ENCODE results near the gene MDM4.

The MDM4 gene

DNA sequence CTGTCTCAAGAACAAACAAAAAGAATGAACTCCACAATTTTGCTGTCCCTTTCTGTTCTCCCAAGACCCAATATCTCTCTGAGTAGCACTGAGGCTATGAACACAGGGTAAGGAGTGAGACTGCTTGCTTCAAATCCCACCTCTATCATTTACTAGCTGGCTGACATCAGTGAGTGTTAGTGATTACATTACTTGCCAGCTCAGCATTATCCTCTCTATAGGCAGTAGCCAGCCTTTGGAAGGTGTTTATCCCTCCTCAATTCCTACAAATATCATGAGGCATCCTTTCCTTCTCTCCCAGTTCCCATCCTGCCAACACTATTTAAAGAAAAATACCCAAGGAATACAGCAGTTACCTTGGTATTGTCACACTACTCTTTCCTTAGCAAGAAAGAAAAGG lies 24.6 kb upstream of the MDM4 start:
- no peak for DNase-seq (ENCODE audit: low read depth)

- no peak for DNase-seq (ENCODE audit: low read depth)
These were observed 22.8 kb upstream of the MDM4 start for GRCh38 chr1:204493145-204493983.

DNA sequence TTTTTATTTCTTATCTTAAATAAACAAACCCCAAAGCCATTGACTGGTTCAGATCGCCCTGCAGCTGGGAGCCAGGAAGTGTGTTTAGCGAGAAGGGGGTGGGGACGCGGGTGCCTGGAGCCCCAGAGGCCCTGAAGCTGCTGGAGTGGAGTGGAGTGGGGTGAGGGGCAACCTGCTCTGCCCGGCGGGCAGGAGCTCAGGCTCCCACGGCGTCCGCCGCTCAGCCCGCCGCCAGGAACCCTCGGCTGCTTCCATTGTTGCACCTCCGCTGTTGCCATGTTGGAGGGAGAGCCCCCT lies 22.3 kb upstream of the MDM4 start:
- DNase-seq (ENCODE audit: low read depth) = no peak

GRCh38 chr1:204494281-204495077 lies 21.7 kb upstream of the MDM4 start, which contains the start of gene PIK3C2B:
Gene PIK3C2B, minus strand, starts transcription at chr1:204494805. Its CDS starts 25,003 bp downstream, at chr1:204469802.
- DNase-seq (ENCODE audit: low read depth) = peak; percentile 56

GRCh38 chr1:204495078-204495753 lies 21.0 kb upstream of the MDM4 start:
- DNase-seq (ENCODE audit: low read depth) = no peak

DNA sequence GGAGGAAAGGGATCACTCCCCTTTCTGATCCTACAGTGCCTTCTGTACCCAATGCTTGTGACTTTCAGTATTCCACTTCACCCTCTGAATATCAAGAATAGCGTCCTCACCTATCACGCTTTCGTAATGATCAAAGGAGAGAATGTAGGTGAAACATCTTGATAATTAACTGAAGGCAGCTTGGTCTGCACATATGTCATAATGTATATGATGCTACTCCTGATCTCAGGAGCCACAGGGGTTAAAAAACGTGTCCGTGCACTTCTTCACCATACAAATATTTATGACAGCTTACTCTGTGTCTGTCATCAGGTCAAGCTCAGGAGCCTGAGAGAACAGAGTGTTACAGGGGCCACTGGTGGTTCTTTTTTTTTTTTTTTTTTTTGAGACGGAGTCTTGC lies 20.4 kb upstream of the MDM4 start:
- DNase-seq (ENCODE audit: low read depth) = no peak

- DNase-seq (ENCODE audit: low read depth) = no peak
These were observed 17.2 kb upstream of the MDM4 start for GRCh38 chr1:204498981-204499380.

DNA sequence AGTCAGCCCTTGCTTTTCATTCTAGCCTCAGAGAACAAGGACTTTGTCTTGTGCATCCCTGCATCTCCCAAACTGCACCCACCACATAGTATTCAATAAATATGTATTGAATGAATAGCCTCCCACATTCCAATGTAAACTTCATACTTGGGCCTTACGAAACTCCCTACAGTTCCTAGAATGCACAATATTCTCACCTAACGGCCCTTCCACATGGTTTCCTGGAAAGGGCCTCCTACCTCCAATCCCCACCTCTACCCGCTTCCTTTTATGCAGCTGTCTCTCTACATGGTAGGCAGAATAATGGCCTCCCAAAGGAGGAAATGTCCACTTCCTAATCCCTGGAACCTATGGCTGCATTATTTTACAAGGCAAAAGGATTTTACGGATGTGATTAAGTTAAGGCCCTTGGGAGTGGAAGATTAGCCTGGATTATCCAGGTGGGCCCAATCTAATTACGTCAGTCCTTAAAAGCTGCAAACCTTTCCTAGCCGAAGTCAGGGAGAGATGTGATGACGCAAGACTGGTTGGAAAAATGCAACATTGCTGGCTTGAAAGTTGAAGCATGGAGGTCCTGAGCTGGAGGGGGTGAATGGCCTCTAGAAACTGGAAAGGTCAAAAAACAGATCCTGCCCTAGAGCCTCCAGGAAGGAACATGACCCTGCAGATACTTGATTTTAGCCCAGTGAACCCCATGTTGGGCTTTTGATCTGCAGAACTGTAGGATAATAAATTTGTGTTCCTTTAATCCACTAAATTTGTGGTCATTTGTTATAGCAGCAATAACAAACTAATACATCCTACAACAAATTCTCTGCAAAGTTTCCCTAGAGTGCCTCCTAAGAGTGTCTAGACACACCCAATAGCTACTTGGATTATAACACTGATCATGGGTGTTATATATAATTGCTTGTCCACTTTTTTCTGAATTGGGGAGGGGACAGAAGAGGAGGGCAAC lies 16.4 kb upstream of the MDM4 start:
- DNase-seq (ENCODE audit: low read depth) = no peak

DNA sequence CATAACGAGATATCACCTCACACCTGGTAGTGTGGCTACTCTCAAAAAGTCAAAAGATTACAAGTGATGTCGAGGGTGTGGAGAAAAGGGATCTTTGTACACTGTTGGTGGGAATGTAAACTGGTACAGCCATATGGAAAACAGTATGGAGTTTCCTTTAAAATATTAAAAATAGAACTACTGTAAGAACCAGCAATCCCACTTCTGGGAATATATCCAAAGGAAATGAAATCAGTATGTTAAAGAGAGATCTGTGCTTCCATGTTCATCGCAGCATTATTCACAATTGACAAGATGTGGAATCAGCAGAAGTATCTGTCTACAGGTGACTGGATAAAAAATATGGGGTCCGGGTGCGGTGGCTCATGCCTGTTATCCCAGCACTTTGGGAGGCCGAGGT lies 14.0 kb upstream of the MDM4 start:
- DNase-seq (ENCODE audit: low read depth) = no peak

- DNase-seq (ENCODE audit: low read depth) = no peak
These were observed 12.9 kb upstream of the MDM4 start for GRCh38 chr1:204503122-204503912.

GRCh38 chr1:204503913-204504519 lies 12.2 kb upstream of the MDM4 start:
- no peak for DNase-seq (ENCODE audit: low read depth)

GRCh38 chr1:204505674-204506200 lies 10.5 kb upstream of the MDM4 start:
- DNase-seq (ENCODE audit: low read depth) = no peak

- DNase-seq (ENCODE audit: low read depth) = peak; percentile 43
These were observed 9.8 kb upstream of the MDM4 start for GRCh38 chr1:204506201-204506968.

GRCh38 chr1:204506969-204507316 lies 9.3 kb upstream of the MDM4 start:
- DNase-seq (ENCODE audit: low read depth) = peak; percentile 73

DNA sequence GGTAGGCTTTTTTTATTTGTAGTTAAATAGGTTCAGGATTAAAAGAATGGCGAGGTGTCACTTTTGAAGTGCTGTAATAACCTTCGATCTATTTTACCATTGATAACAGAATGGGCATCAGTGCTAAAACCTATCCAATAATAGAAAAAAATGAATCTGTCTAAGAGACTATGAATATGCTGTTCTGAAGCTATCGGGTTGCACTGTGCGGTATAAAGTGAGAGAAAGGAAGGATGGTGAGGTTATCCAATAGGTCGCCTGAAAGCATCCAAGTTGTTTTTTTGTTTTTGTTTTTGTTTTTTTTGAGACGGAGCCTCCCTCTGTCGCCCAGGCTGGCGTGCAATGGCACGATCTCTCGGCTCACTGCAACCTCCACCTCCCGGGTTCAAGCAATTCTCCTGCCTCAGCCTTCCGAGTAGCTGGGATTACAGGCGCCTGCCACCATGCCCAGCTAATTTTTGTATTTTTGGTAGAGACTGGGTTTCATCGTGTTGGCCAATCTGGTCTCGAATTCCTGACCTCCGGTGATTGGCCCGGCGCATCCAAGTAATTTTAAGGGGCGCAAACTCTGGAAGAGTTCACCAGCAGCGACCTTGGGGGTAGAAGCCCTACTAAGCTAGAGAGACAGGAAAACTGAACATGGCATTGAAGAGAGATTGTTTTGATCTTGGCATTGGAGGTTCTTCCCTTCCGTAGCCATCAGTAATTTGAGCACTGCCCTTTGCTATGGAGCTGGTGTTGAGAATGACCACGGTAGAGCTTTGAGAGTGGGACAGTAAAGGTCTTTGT lies 8.7 kb upstream of the MDM4 start:
- no peak for DNase-seq (ENCODE audit: low read depth)

- no peak for DNase-seq (ENCODE audit: low read depth)
These were observed 7.0 kb upstream of the MDM4 start for GRCh38 chr1:204509186-204509635.

DNA sequence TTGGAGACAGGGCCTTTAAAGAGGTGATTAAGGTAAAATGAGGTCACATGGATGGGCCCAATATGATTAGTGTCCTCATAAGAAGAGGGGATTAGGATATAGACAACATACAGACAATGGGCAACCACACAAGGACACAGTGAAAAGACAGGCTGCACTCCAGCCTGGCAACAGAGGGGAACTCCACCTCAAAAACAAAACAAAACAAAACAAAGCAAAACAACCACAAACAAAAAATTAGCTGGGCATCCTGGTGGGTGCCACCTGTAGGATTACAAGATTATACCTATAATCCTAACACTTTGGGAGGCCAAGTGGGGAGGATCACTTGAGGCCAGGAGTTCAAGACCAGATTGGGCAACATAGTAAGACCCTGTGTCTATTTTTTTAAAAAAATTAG lies 4.8 kb upstream of the MDM4 start:
- DNase-seq (ENCODE audit: low read depth) = no peak

DNA sequence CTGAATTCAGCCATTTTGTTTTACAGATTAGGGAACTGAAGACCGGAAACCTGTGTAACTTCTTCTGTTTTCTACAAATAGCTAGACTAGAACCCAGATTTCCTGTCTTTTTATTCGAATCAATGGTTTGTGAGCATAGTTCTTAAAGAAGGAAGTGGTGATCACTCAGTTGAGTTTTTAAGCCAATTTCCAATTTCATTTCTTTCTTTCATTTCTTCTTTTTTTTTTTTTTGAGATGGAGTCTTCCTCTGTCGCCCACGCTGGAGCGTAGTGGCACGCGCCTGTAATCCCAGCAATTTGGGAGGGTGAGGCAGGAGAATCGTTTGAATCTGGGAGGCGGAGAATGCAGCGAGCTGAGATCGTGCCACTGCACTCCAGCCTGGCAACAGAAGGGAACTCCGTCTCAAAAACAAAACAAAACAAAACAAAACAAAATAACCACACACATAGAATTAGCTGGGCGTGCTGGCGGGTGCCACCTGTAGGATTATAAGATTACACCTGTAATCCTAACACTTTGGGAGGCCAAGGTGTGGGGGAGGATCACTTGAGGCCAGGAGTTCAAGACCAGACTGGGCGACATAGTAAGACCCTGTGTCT lies 3.0 kb upstream of the MDM4 start:
- no peak for DNase-seq (ENCODE audit: low read depth)
